Stimulated activated CD4-positive, alpha-beta T cell treated with anti-CD3 and anti-CD28 coated beads, Interleukin-15, amount 100 ng/mL, for 1 hour (primary cell): ENCODE results near the gene KIF19.
A peak's percentile ranks its signal among the peaks of the same experiment; 100 is the strongest.

Source experiments
- DNase-seq, 2 donors: peaks; one replicate each; pipeline ENCODE4 v3.0.0-alpha.2; 2020; ENCODE audit warnings: low read depth in 1 of 2, low spot score in 1 of 2

Gene KIF19

DNA sequence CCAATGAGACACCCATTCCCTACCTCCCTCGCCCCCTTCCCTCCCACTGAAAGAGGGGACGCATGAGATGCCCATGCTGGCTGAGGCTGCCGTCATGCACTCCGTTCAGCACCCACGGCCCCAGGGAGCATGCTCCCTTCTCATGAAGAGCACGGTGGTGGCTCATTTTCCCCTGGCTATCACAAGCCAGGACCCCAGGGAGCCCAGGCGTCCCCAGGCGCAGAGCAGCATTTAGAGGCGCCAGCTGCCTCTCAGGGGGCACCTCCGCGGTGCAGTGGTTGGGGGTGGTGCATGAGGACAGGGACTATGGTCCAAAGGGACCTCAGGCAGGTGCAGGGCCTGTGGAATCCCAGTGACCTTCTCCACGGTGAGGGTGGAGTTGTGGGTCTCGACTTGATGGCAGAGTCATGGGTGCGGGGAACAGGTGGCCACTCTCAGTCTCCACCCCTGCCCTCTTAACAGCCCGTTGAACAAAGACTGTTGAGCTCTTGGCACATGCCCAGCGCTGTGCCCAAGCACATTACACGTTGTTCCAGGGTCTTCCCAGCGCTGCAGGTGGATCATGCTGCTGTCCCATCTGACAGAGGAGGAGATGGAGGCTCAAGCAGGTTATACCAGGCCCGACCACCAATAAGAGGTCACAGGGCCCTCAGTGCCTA lies 13.6 kb downstream of the KIF19 start:
- DNase-seq: no peak

DNA sequence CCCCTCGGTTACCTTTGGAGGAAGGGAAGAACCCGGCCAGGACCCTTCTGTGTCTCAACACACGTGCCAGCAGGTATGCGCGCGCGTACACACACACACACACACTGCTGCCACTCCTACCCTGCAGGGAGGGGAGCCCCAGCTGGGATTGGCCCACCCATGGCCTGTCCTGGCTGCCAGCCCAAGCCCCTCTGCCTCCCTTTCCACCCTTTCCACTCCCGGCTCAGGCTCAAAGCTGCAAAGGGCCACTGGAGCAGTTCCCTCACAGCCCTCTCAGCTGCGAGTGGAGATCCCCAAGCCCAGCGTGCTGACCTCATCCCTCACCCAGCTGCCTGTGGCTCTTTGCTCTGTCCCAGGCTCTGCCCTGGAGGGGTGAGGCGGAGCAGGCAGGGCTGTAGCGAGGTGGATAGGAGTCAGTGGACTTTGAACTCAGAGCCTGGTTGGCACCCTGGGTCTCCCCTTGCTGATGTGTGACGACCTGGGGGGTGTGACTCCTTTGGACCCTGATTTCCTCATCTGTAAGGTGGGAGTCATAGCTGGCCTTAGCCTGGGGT lies 14.5 kb downstream of the KIF19 start:
- no peak for DNase-seq

DNA sequence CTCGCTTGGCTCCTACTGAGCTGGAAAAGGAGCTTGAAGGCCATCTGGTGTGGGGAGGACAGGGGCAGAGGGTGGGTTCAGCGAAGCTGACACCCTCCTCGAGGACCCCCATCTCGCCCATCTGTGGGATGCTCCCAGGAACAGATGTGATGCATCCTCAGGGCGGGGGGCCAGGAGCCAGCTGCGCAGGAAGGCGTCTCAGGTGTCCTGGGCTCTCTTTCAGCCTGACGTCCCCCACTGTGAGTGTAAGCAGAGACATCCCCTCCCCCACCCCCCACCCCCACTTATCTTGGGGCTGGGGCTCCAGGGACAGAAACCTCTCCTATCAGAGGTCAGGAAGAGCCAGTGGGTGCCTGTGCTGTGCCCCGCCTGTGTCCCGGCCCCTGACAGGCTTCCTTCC lies 16.2 kb downstream of the KIF19 start:
- DNase-seq: no peak

DNA sequence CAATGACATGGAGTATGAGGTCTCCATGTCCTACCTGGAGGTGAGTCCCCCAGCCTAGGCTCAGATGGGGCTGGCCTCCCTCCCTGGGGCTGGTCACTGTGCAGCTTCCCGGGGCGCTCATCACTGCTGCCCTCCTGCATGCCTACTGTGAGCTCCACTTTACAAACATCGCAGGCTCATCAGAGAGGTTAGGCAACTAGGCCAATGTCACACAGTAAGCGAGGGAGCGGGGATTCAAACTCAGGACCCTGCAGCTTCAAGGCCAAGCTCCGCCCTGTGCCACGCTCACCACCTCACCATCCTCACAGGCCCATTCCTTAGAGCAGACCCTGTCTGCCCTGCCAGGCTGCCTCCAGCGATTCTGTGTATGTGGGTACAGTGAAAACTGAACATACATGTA lies 17.1 kb downstream of the KIF19 start:
- no peak for DNase-seq

DNA sequence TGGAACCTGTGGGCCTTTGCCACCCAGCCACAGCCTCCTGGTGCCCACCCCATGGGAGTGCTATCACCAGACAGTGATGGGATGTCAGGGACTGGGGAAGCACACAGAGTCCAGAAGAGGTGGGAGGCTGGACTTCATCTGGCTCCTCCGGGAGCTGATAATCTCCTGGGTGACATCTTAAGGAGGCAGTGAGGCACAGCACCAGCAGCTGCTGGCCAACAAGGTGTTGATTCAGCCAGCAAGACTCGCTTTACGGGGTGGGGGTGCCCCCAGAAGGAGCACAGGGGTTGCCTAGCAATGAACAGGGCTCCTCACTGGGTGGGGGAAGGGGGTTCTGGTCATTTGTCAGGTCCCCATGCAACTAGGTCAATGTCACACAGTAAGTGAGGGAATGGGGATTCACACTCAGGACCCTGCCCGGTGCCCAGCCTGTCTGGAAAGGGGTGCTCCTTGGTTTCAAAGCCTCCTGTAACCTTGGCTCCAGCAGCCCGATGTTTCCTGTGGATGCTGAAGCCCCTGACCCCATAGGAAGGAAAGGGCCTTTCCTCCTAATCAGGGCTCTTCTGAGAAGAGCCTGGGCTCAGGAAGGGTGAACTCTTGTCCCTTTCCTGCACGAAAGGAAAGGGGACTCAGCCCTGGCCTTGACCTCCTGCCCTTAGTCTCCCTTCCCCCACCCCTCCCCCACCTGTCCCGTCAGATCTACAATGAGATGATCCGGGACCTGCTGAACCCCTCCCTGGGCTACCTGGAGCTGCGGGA lies 17.7 kb downstream of the KIF19 start:
- DNase-seq: no peak

DNA sequence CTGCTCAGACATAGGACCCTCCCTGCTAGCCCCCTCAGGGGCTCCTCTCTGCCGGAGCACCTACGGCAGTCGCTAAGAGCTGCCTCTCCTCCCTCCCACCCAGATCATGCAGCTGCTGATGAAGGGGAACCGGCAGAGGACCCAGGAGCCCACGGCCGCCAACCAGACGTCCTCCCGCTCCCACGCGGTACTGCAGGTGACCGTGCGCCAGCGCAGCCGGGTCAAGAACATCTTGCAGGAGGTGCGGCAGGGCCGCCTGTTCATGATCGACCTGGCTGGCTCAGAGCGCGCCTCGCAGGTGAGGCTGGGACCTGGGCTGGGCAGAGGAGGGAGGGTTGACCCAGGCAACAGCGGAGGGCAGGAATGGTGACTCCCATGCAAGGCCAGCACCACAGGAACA lies 18.6 kb downstream of the KIF19 start:
- no peak for DNase-seq

DNA sequence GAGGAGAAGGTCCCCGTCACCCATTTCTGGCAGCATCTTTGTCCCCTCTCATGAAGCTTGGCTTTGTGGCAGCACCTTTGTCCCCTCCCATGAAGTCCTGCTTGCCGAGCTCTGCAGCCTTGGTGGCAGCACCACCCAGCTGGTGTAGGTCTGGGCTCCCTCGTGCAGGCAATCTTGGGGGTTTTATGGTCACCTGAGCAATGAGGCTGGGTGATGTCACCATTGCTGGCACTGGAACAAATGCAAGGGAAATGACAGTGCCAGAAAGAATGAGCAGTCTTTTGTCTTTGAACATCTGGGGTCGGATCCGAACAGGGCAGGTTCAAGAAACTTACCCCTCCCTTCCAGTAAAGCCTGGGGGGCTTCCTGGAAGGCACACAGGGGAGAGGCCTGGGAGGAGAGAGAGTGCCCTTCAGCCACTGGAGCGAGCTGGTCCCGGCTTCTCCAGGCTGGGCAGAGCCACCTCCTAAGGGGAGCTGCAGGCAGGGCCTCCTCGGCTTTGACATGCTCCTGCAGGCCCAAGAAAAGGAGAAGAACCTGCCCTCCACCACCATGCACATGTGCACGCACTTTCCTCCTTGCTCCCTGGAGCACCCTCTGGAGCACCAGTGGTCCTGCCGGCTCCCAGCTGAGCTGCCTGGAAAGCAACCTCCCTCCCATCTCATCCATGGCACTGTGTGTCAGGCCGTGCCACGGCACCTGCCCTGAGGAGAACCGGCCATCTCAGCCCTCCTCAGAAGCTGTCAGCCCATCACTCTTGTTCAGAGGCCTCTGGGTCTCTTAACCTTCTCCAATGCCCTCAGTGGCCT lies 19.6 kb downstream of the KIF19 start:
- no peak for DNase-seq

DNA sequence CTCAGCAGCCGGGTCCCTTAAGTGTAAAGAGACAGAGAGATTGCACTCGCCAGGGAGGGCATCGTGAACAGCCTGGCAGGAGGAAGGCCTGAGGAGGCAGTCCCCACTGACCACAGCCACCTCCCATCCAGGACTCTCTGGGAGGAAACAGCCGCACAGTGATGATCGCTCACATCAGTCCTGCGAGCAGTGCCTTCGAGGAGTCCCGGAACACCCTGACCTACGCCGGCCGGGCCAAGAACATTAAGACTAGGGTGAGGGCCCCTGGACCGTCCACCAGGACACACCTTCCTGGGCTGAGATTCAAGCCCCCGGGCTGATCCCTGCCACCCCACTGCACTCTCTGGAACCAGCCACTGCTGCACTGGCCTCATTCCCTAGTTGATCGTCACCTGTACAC lies 21.6 kb downstream of the KIF19 start:
- DNase-seq: no peak

DNA sequence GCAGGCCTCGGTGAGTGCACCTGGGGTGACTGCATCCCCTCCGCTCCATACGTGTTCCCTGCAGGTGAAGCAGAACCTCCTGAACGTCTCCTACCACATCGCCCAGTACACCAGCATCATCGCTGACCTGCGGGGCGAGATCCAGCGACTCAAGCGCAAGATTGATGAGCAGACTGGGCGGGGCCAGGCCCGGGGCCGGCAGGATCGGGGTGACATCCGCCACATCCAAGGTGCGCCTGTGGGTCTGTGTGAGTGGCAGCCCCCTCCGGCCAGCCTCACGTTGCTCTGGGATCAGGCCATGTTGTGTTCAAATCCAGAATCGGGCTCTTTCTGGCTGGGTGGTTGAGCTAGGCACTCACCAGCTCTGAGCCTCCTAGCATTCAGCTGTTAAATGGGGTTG lies 23.1 kb downstream of the KIF19 start:
- DNase-seq: no peak

DNA sequence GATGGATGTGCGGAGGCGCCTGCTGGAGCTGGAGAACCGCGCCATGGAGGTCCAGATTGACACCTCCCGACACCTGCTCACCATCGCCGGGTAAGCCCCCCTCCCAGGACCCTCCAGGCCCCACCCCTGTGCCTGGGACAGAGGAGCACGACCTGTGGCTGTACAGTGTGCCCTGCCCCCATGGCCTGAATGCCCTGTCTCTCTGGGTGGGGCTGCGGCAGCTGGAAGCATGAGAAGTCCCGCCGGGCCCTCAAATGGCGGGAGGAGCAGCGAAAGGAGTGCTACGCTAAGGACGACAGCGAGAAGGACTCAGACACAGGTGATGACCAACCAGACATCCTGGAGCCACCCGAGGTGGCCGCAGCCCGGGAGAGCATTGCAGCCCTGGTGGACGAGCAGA lies 24.5 kb downstream of the KIF19 start:
- DNase-seq: no peak

DNA sequence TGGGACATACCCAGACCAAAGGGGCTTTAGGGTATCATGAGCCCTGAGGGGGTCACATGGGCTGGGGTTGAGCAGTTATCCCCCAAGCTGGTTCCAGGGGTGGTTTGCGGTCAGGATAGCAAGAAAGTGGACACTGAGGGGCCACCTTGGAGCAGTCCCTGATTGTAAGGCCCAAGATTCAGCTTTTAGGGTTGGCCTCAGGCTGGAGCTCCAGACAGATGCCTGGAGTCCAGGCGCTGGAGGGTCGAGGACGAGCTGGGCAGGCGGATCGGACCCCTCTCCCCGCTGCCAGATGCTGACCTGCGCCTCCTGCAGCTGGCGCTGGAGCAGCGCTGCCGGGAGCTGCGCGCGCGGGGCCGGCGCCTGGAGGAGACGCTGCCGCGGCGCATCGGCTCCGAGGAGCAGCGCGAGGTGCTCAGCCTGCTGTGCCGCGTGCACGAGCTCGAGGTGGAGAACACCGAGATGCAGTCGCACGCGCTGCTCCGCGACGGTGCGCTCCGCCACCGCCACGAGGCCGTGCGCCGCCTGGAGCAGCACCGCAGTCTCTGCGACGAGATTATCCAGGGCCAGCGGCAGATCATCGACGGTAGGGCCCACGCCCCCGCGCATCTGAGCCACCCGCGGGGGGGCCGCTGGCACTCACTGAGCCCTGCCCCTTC lies 25.7 kb downstream of the KIF19 start:
- DNase-seq: no peak

DNA sequence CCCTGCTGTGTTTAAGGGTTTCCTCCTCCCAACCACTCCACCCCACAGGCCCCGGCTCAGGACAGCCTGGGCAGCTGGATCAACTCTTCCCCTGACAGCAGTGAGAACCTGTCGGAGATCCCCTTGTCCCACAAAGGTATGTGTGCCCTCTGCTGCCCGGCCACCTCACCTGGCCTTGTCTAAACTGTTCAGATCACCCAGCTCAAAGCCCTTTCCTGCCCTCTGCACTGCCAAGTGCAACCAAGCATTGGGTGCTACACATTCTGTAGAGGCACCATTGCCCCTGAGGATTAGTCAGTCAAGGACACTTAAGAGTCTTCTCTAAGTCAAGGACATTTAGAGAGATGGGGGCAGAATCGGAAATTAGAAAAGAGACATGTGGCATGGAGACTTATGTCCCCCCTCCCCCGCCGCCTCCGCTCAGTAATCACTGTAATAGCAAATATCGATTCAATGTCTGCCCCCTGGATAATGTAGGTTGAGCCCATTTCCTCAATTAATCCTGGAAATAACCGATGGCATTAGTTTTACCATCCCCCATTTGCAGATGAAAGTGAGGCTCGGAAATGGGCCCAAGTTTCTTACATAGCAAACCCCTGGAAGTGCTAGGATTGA lies 27.5 kb downstream of the KIF19 start:
- DNase-seq: no peak

DNA sequence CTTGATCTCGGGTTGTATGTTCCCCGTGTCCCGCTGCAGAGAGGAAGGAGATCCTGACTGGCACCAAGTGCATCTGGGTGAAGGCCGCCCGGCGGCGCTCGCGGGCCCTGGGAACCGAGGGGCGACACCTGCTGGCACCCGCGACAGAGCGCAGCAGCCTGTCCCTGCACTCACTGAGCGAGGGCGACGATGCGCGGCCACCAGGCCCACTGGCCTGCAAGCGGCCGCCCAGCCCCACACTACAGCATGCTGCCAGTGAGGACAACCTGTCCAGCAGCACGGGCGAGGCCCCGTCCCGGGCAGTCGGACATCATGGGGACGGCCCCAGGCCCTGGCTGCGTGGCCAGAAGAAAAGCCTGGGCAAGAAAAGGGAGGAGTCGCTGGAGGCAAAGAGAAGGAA lies 28.1 kb downstream of the KIF19 start:
- peak; percentile 20 to 28 for DNase-seq

DNA sequence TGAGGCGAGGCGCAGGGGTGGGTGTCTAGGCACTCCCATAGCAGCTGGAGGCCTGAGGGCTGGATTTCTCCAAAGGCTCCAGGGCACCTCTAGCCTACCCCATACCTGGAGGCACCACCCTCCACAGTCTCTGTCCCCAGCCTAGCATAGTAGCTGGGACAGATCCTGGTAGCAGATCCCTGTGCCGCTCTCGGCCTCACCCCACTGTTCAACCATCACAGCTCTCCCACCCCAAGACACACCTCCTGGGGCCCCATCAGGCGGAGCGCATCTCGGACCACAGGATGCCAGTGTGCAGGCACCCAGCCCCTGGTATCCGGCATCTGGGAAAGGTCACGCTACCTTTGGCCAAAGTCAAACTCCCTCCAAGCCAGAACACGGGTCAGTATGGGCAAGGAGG lies 28.5 kb downstream of the KIF19 start:
- no peak for DNase-seq

DNA sequence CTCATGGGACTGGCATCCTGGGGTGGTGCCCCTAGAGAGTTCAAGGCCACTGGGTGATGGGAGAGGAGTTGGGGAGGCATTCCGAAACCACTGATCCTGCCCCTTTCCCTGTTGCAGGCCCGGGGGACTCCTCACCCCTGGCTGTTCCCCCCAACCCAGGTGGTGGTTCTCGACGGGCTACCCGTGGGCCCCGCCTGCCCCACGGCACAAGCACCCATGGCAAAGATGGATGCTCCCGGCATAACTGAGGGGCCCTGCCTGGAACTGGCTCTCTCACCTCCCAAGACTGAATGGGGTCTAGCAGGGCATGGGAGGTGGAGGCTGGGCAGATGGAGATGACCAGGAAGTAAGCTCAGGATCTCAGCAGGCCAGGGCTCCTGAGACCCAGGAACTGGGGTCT lies 29.0 kb downstream of the KIF19 start:
- no peak for DNase-seq

DNA sequence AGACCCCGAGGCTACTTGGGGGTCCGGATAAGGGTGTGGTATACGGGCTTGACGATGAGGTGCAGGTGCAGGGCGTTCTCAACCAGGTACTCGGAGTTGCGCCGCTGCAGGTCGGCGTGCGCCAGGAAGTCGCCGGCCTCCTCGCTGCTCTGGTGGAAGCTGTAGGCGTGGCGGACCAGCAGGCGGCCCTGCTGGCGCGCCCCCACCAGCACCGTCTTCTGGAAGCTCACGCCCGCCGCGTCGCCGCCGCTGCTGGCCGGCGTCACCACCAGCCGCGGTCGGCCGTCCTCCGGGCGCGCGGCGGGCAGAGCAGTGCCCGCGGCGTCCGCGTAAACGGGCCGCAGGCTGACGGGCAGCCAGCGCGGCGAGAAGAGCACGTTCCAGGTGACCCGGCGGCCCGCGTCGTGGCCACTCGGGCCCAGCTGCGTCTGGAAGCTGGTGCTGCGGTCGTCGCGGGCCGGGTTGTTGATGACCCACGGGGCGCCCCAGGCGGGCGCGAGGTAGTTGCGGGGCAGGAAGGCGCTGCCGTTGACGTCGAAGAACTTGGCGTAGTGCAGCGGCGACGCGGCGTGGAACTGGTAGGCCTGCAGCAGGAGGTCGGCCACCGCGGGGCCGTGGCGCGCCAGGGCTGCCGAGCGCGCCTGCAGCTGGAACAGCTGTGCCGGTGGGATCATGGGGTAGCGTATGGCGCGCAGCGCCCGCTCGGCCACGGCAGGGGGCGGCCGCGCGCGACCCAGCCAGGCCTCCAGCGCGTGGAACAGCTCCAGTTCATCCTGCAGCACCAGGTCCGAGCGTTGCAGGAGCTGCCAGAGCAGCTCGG lies 30.8 kb downstream of the KIF19 start:
- DNase-seq: no peak

DNA sequence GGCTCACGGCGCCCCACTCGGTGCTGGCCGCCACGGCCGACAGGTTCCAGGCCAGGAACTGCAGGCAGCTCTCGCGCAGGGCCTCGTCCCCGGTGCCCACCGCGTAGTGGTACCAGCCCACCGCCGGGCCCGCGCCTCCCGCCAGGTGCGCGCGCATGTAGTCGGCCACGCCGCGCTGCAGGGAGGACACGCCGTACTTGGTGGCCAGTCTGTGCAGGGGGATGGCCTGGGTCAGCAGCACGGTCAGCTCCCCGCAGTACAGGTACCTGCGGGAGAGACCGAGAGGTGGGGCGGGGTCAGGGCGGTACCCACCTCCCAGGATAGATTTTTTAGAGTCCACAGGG lies 31.4 kb downstream of the KIF19 start:
- DNase-seq: no peak

DNA sequence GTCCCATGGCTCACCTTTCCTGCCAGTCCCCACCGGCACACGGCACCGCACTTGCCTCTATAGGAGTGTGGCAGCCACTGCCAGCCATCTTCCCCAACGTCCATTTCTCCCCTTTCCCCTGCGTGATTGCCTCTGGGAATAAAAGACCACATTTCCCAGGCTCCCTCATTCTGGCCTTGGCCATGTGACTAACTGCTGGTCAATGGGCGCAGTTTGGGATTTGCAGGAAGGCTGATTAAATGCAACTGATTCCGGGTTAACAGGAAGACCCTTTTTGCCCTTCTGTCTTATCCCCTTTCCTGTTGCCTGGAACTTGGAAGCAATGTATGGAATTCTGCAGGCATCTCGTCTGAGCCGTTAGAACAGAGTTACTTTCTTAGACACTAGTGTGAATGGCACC lies 32.7 kb downstream of the KIF19 start:
- no peak for DNase-seq

DNA sequence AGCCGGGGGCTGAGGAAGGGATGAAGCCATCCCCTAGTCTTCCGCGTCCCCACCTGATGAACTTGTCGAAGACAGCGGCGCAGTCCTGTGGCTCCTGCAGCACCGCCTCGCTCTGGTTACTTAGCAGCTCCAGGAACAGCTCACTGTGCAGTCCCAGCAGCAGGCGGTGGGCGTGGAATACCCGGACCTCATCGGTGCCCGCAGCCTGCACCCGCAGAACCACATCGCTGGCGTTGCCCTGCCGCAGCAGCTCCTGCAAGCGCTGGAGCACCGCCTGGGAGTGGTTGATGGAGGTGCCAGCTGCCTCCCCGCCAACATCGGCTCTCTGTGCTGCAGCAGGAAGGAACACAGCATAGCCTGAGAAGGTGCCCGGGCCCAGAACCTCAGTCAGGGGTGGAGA lies 33.9 kb downstream of the KIF19 start:
- no peak for DNase-seq

DNA sequence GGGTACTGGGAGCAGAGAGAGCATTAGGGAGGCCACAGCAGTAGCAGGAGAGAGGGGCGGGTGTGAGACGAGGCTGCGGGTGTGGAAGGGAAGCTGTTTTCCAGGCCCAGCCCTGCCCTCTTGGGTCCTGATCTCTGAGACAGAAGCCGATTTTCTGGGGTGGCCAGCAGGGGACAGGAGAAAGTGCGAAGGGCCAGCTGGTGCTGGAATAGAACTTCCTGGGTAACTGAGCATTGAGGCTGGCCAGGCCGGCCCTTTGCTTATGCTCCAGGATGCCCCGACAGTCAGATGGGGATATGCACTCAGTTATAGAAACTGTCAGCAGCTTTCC lies 34.8 kb downstream of the KIF19 start:
- DNase-seq: no peak
